ENCODE measurements around the gene POFUT2.

The POFUT2 gene

DNA sequence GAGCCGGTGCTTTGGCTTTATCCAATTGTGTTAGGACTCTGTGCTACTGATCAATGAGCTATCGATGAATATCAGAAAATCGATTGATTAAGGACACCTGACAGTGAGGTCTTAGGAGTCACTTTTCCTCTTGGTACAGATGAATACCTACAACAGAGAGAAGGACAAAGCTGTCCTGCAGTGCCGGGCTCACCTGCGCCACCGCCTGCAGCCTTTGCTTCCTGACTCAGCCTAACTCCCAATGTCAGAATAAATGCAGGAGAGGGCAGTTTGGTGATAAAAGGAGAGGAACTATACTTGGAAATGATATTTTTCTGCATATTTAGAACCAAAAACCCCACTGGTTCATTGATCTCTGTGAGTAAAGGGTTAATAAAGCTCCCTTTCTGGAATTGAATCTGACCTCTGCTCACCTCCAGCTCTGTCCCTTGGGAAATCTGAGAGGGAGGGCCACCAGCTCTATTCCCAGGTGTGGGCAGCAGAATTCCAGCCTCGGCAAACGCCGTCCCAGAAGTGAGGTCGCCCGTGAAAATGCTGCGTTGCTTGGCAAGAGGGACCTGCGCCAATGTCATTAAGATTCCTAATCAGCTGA, 39.3 kb downstream of the POFUT2 start:
- no peak for DNase-seq

GRCh38 chr21:45246386-45247320, 41.0 kb downstream of the POFUT2 start:
- no peak for DNase-seq

GRCh38 chr21:45244799-45245340, 42.8 kb downstream of the POFUT2 start:
- no peak for DNase-seq

- DNase-seq, result no peak
Measured at GRCh38 chr21:45243603-45244002, 44.1 kb downstream of the POFUT2 start.

GRCh38 chr21:45241357-45241756, 46.3 kb downstream of the POFUT2 start:
- DNase-seq, result no peak

DNA sequence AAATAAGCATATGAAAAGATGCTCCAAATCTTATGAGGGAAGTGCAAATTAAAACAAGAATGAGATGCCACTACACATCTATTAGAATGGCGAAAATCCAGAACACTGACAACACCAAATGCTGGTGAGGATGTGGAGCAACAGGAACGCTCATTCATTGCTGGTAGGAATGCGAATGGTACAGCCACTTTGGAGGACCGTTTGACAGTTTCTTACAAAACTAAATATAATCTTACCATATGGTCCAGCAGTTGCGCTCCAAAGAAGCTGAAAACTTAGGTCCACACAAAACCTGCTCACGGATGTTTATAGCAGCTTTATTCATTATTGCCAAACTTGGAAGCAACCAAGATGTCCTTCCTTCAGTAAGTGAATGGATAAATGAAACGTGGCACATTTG, 50.3 kb downstream of the POFUT2 start:
- no peak for DNase-seq

GRCh38 chr21:45236481-45236880, 51.2 kb downstream of the POFUT2 start:
- no peak for DNase-seq

- DNase-seq, result no peak
Measured at GRCh38 chr21:45235488-45235887, 52.2 kb downstream of the POFUT2 start.

DNA sequence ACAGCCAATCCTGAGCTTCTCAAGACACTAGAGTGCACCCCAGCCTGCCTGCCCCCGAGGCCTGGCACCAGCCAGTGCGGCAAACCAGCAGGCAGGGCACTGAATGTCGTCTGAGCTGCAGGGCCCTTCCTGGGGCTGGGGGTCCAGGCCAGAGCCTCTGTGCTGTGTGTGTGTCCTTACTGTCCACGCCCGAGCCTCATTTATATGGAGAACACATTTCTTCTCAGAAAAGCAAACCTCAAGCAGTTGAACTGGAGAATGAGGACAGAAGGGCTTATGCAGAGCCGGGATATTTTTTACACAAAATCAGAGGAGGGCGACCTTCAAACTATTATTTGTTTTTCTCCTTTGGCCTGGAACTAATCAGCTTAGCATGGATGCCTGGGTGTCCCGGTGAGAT, 52.7 kb downstream of the POFUT2 start:
- DNase-seq, result no peak

DNA sequence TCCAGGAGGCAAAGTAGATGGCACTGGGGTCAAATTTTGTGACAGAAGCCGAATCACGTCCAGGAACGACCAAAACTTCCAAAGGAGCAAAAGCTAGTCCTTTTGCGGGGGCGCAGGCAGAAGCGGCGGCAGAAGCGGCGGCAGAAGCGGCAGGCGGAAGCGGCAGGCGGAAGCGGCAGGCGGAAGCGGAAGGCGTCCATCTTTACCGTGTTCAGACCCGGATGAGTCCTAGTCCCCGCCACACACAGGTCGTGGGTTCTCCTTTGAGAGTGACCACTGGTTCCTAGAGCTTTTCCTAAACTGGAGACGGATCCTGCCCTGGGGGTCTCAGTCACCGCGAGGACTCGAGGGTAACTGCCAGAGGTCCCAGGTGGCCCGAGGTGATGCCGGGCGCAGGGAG, 53.6 kb downstream of the POFUT2 start:
- no peak for DNase-seq

GRCh38 chr21:45231705-45232104, 56.0 kb downstream of the POFUT2 start:
- DNase-seq, result no peak

DNA sequence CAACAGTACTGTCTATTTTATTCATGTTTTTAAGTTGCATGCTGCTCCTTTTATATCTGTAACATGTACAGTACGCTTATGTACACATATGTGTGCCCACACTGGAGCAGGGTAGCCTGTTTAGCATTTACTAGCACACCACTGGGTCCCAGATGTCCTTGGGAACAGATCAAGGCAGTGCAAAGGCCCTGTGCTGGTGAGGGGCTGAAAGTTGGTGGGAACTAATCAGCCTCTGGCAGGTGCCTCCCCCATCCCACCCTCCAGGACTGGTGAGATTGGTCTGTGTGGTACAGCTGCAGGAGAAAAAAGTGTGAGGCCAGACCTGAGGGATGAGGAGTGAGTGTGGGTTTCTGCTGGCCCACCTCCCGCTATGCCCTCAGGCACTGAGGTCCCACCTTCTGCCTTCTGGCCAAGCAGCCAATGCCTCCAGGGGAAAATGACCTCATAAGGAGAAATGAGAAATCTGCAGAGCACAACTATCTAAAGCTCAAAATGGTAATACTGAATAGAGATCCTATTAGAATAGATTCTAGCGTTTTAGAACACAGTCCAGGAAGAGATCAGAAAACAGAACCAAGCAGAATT, 58.9 kb downstream of the POFUT2 start:
- DNase-seq, result no peak

DNA sequence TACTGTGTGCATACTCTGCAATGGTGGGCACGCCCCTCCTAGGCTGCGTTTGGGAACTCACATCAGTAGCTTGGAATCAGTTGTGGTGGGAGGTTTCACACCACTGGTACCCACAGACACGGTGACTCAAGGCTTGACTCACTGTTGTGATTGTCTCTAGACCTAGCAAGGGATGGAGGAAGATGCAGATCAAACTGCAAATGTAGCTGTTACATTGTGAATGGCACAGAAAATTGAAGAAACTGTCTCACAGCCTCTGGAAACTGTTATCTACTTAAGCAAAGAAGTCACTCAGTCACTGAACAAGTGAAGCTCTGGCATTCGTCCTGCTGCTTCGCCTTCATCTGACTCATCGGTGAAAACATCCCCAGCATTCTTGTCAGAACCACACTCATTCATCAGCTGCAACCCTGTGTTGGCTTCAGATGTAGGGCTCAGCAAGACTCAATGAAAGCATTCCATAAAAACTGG, 59.5 kb downstream of the POFUT2 start:
- peak in 4 of 5 donors; percentile 44 to 59 (median 53) for DNase-seq

- DNase-seq, result no peak
Measured at GRCh38 chr21:45227735-45228134, 60.0 kb downstream of the POFUT2 start.

- peak in 2 of 5 donors; percentile 10 to 20 for DNase-seq
Measured at GRCh38 chr21:45226540-45227326, 61.0 kb downstream of the POFUT2 start.

DNA sequence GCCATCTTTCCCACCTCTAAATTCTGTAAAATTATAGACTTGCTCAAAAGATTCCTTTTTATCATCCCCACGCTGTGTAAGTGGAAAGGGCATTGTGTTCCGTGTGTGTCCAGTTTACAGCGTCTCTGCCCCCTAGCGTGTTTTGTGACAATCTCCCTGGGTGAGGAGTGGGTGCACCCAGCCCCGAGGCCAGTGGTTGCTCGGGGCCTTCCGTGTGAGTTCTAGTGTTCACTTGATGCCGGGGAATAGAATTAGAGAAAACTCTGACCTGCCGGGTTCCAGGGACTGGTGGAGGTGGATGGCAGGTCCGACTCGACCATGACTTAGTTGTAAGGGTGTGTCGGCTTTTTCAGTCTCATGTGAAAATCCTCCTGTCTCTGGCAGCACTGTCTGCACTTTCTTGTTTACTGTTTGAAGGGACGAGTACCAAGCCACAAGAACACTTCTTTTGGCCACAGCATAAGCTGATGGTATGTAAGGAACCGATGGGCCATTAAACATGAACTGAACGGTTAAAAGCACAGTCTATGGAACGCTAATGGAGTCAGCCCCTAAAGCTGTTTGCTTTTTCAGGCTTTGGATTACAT, 61.9 kb downstream of the POFUT2 start:
- DNase-seq, result no peak

- no peak for DNase-seq
Measured at GRCh38 chr21:45225041-45225740, 62.5 kb downstream of the POFUT2 start.

- DNase-seq, result peak; percentile 11 to 67 (median 55)
Measured at GRCh38 chr21:45224189-45224938, 63.3 kb downstream of the POFUT2 start.

DNA sequence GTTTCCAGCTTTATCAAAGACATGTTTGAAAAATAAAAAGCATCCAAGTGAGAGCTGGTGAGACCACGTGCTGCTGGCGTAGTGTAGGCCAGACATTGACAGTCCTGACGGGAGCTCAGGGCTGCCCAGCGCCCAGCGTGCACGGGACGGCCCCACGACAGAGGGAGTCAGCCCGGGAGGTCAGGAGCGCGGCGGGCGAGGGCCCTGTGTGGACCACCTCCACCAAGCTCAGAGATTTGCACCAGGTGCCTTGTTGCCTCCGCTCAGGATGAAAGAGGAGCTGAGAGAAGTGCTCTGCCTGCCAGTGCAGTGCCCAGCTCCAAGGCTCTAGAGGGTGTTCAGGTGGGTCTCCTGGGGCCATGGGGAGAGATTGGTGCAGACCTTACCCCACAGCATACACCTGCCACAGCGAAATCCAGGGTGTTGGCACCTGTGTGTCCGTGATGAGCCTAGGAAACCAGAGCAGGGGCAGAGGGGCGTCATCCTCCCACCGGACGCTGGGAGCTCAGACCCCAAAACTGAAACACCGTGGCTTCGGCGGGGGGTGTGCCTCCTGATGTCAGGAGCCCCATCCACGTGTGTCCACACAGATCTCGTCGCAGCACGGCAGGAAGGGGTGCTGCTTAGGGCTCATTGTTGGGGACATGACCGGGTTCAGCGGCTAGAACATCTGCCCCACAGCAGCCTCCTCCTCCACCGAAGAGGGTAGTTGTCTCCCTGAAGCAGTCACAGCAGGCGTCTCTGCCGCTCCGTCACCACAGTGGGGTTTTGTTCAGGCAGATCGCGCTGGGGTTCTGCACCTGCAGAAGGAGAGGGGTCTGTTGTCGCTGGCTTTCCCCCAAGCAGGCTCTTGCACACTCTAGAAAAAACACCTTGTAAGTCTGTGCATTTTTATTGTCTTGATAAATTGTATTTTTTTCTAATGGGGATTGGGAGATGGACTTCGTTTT, 64.2 kb downstream of the POFUT2 start:
- DNase-seq, result no peak

DNA sequence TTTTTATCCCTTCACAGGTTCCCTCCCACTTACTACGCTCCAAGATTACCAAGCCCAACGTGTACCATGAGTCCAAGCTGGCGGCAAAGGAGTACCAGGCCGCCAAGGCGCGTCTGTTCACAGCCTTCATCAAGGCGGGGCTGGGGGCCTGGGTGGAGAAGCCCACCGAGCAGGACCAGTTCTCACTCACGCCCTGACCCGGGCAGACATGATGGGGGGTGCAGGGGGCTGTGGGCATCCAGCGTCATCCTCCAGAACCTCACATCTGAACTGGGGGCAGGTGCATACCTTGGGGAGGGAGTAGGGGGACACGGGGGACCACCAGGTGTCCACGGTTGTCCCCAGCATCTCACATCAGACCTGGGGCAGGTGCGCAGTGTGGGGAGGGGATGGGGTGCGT, 65.7 kb downstream of the POFUT2 start:
- no peak for DNase-seq
